ENCODE results near the gene TDP2. TPM values are rescaled to one million over a fixed set of nuclear protein-coding genes. Genes with fewer than 3 reads are reported as not detected.
"Not testable (repeated sequence)": the region's sequence is repeated elsewhere in the genome, so short reads cannot be mapped to it uniquely, and the experiment has no call there.

The TDP2 gene
- total RNA-seq, 3 donors from 2014 or later (not counting 1 experiment from before 2014, with no cell fraction given): 43.2 to 51.9 (median 49.5) TPM

DNA sequence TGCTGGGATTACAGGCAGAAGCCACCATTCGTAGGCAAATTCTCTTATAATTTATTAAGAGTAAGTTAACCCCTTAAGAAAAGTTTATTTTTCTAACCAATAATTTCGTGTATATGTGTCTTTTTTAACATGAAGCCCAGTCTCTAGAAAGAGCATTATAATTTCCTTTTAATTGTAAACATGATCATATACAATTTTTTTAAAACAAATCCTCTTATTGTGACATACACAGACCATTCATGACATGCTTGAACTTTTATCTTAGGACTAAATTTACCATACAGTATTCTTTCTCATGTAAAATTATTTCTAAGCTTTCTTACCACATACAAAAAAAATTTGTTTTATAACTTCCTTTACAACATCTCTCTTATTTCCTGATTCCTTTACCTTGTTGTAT lies 6.9 kb upstream of the TDP2 start:
- no CpG with 5 or more reads among the region's 2 CpGs for WGBS (ENCODE audit: insufficient coverage)
- Histone ChIP-seq H3K27me3 (ENCODE audit: control insufficient read depth, insufficient read depth, low read length) (no peaks in the 10 kb centered on the region), H3K9me3 (ENCODE audit: control insufficient read depth, insufficient read depth, low read length) (no peaks in the 10 kb centered on the region), H3K4me1 (ENCODE audit: control insufficient read depth, insufficient read depth, low read length) (no peaks in the 10 kb centered on the region), H3K4me3 (ENCODE audit: low read length) (no peak overlapping the region), H3K27ac (ENCODE audit: low read length) (no peak overlapping the region), H3K36me3 (ENCODE audit: control insufficient read depth, insufficient read depth, low read length) (no peaks in the 10 kb centered on the region)
- Mint-ChIP-seq H3K4me3 (no peak overlapping the region), H3K9me3 (no peaks in the 10 kb centered on the region), H3K27ac (no peak overlapping the region), H3K36me3 (no peaks in the 10 kb centered on the region), H3K4me1 (peaks cover 6 to 7% of the 10 kb centered on the region in 2 donors), H3K27me3 (ENCODE audit: low read depth in 2 of 2) (no peaks in the 10 kb centered on the region)
- intact Hi-C loops (cut with micrococcal nuclease): no loop called here
- DNase-seq (no peak), ATAC-seq (no peak)
- TF ChIP-seq, protein P1, sequence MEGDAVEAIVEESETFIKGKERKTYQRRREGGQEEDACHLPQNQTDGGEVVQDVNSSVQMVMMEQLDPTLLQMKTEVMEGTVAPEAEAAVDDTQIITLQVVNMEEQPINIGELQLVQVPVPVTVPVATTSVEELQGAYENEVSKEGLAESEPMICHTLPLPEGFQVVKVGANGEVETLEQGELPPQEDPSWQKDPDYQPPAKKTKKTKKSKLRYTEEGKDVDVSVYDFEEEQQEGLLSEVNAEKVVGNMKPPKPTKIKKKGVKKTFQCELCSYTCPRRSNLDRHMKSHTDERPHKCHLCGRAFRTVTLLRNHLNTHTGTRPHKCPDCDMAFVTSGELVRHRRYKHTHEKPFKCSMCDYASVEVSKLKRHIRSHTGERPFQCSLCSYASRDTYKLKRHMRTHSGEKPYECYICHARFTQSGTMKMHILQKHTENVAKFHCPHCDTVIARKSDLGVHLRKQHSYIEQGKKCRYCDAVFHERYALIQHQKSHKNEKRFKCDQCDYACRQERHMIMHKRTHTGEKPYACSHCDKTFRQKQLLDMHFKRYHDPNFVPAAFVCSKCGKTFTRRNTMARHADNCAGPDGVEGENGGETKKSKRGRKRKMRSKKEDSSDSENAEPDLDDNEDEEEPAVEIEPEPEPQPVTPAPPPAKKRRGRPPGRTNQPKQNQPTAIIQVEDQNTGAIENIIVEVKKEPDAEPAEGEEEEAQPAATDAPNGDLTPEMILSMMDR (IDR thresholded peaks at IDR 0.05): no peak

GRCh38 chr6:24672620-24673182 lies 6.0 kb upstream of the TDP2 start:
- peaks cover 7% of the 10 kb centered on the region for H3K4me1 ChIP-seq (ENCODE audit: control insufficient read depth, insufficient read depth, low read length)
- no peaks in the 10 kb centered on the region for H3K9me3 ChIP-seq (ENCODE audit: control insufficient read depth, insufficient read depth, low read length)
- intact Hi-C loops (cut with micrococcal nuclease): no loop called here
- H3K36me3 ChIP-seq (ENCODE audit: control insufficient read depth, insufficient read depth, low read length): no peaks in the 10 kb centered on the region
- Mint-ChIP-seq H3K36me3 (no peaks in the 10 kb centered on the region), H3K27me3 (ENCODE audit: low read depth in 2 of 2) (no peaks in the 10 kb centered on the region), H3K9me3 (no peaks in the 10 kb centered on the region), H3K4me3 (no peak overlapping the region), H3K27ac (no peak overlapping the region), H3K4me1 (peaks cover 11 to 12% of the 10 kb centered on the region in 2 donors)
- H3K27ac ChIP-seq (ENCODE audit: low read length): no peak overlapping the region
- H3K4me3 ChIP-seq (ENCODE audit: low read length): no peak overlapping the region
- WGBS (ENCODE audit: insufficient coverage): 94% methylated on average over 5 of the region's 6 CpGs
- H3K27me3 ChIP-seq (ENCODE audit: control insufficient read depth, insufficient read depth, low read length): no peaks in the 10 kb centered on the region
- ATAC-seq (no peak), DNase-seq (no peak)
- TF ChIP-seq, protein P1 (IDR thresholded peaks at IDR 0.05): no peak

- H3K9me3 Mint-ChIP-seq; H3K4me3 Mint-ChIP-seq; H3K27me3 Mint-ChIP-seq (ENCODE audit: low read depth in 2 of 2); H3K36me3 Mint-ChIP-seq; ATAC-seq; H3K27me3 ChIP-seq (ENCODE audit: control insufficient read depth, insufficient read depth, low read length); DNase-seq; H3K4me3 ChIP-seq (ENCODE audit: low read length); H3K27ac Mint-ChIP-seq; intact Hi-C loops (cut with micrococcal nuclease); H3K36me3 ChIP-seq (ENCODE audit: control insufficient read depth, insufficient read depth, low read length); H3K9me3 ChIP-seq (ENCODE audit: control insufficient read depth, insufficient read depth, low read length); H3K27ac ChIP-seq (ENCODE audit: low read length): not testable (repeated sequence)
- peaks cover 18% of the 10 kb centered on the region for H3K4me1 ChIP-seq (ENCODE audit: control insufficient read depth, insufficient read depth, low read length)
- WGBS (ENCODE audit: insufficient coverage): 100% methylated on average over 1 of the region's 4 CpGs
- H3K4me1 Mint-ChIP-seq: peaks cover 24 to 25% of the 10 kb centered on the region in 2 donors
These were observed 4.4 kb upstream of the TDP2 start for GRCh38 chr6:24671077-24671476.

GRCh38 chr6:24670492-24670891 lies 3.8 kb upstream of the TDP2 start:
- H3K4me3 Mint-ChIP-seq: not testable (repeated sequence)

More at GRCh38 chr6:24670492-24670891, 3.8 kb upstream of the TDP2 start:
- H3K27ac Mint-ChIP-seq; H3K4me3 ChIP-seq (ENCODE audit: low read length); H3K27me3 Mint-ChIP-seq (ENCODE audit: low read depth in 2 of 2); H3K27ac ChIP-seq (ENCODE audit: low read length); H3K9me3 ChIP-seq (ENCODE audit: control insufficient read depth, insufficient read depth, low read length); DNase-seq; H3K36me3 Mint-ChIP-seq; H3K36me3 ChIP-seq (ENCODE audit: control insufficient read depth, insufficient read depth, low read length); intact Hi-C loops (cut with micrococcal nuclease); ATAC-seq; H3K27me3 ChIP-seq (ENCODE audit: control insufficient read depth, insufficient read depth, low read length); H3K9me3 Mint-ChIP-seq: not testable (repeated sequence)
- H3K4me1 Mint-ChIP-seq: peaks cover 30 to 31% of the 10 kb centered on the region in 2 donors
- H3K4me1 ChIP-seq (ENCODE audit: control insufficient read depth, insufficient read depth, low read length): peaks cover 21% of the 10 kb centered on the region
